IMR-90 (cell line): ENCODE results near the gene RIPK4.

Experiments
- CEBPB ChIP-seq: IDR thresholded peaks from 2 replicates; pipeline ENCODE4 v1.6.1; 2012; ENCODE audit warnings: low read depth, low read length, improper control_type of control experiment
- CTCF ChIP-seq: conservative IDR thresholded peaks from 2 replicates; pipeline ENCODE4 v1.5.1; 2012; ENCODE audit warnings: mild to moderate bottlenecking, low read depth, low read length, improper control_type of control experiment
- FOS ChIP-seq: fragments of 150-350 bp; IDR thresholded peaks from 2 replicates; pipeline ENCODE4 v1.6.1; 2016; ENCODE audit warnings: low read depth, low read length
- NFE2L2 ChIP-seq: fragments of 150-350 bp; IDR thresholded peaks from 2 replicates; pipeline ENCODE4 v1.6.1; 2016; ENCODE audit warnings: low read depth, mild to moderate bottlenecking, low read length
- POLR2A ChIP-seq: IDR thresholded peaks from 2 replicates; pipeline ENCODE4 v1.6.1; 2012; ENCODE audit warnings: mild to moderate bottlenecking, low read depth, low read length
- RAD21 ChIP-seq: IDR thresholded peaks from 2 replicates; pipeline ENCODE4 v1.6.1; 2012; ENCODE audit warnings: low read length, improper control_type of control experiment
- RCOR1 ChIP-seq: IDR thresholded peaks from 2 replicates; pipeline ENCODE4 v1.6.1; 2012; ENCODE audit warnings: mild to moderate bottlenecking, low read length, improper control_type of control experiment; ENCODE audit not compliant: insufficient replicate concordance
- SMC3 ChIP-seq: fragments of 150-350 bp; IDR thresholded peaks from 2 replicates; pipeline ENCODE4 v1.6.1; 2016; ENCODE audit warnings: low read depth, mild to moderate bottlenecking, antibody characterized with exemption, low read length, moderate library complexity
- USF2 ChIP-seq: fragments of 150-350 bp; IDR thresholded peaks from 2 replicates; pipeline ENCODE4 v1.6.1; 2017; ENCODE audit warnings: mild to moderate bottlenecking, antibody characterized with exemption, low read length, low read depth

GRCh38 chr21:41758550-41758949 lies 8.3 kb downstream of the RIPK4 start:
- TF ChIP-seq CTCF (no peak), CEBPB (no peak), SMC3 (no peak), POLR2A (no peak), RCOR1 (no peak), USF2 (no peak), RAD21 (no peak), NFE2L2 (no peak), FOS (no peak)
